ENCODE data around the gene PTPRU. TPM values are rescaled to one million over a fixed set of nuclear protein-coding genes. Genes with fewer than 3 reads are reported as not detected.
"Not testable (repeated sequence)": the region's sequence is repeated elsewhere in the genome, so short reads cannot be mapped to it uniquely, and the experiment has no call there.

PTPRU gene
- polyA plus RNA-seq, 3 donors from 2014 or later, result not detected

DNA sequence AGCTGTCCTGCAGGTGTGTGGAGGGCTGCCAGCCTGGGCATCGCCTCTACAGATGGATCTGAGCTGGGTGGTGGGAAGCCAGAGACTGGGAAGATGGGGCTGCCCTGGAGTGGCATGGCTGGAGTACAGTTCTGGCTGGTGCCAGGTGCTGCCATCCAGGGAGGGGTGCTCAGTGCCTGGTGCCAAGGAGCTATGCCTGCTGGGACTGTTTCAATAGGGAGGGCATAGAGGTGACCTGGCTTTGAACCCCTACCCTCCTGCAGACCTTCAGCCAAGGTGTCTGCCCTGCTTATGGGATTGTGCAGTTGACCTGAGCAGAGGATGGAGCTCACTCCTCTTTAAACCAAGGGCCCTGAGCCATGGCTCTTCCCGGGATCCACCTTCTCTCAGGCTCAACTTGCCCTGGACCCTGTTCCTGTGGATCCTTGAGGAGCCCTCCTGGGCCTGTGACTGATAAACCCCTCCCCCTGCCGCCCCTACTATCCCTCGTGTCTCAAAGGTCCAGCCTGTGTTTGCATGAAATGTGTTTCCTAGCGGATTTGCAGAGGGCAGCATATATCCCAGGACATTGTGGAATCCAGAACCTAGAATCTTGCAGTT lies 48.7 kb downstream of the PTPRU start:
- no peaks in the 10 kb centered on the region for H3K36me3 Mint-ChIP-seq
- no peak overlapping the region for H3K4me3 Mint-ChIP-seq
- no peak for DNase-seq
- peaks cover 0 to 3% (median 0%) of the 10 kb centered on the region in 3 donors for H3K27me3 Mint-ChIP-seq (ENCODE audit: low read depth in 3 of 3)
- no peaks in the 10 kb centered on the region for H3K9me3 Mint-ChIP-seq
- H3K27ac Mint-ChIP-seq, result no peak overlapping the region
- H3K4me1 Mint-ChIP-seq, result peaks cover 4 to 7% of the 10 kb centered on the region in 2 donors

DNA sequence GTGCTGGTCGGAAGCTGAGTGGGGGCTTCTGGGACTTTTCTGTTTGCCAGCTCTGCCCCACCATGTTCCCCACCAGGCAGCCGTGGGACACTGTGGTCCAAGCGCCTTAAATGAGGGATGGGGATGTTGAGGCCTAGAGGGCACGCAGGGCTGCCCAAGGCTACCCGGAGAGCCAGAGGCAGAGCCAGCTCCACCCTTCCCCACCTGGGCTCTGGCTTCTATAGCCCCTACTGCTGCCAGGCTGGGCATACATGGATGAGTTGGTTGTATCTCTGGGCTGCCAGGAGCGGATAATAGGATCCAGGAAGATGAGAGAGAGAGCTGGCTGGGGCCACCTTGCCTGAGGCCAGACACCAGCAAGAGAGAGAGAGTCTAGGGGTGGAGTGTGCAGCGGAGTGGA lies 49.4 kb downstream of the PTPRU start:
- H3K9me3 Mint-ChIP-seq, result no peaks in the 10 kb centered on the region
- no peaks in the 10 kb centered on the region for H3K27me3 Mint-ChIP-seq (ENCODE audit: low read depth in 3 of 3)
- H3K27ac Mint-ChIP-seq, result no peak overlapping the region
- peaks cover 4 to 7% of the 10 kb centered on the region in 2 donors for H3K4me1 Mint-ChIP-seq
- no peak for DNase-seq
- H3K36me3 Mint-ChIP-seq, result no peaks in the 10 kb centered on the region
- no peak overlapping the region for H3K4me3 Mint-ChIP-seq

DNA sequence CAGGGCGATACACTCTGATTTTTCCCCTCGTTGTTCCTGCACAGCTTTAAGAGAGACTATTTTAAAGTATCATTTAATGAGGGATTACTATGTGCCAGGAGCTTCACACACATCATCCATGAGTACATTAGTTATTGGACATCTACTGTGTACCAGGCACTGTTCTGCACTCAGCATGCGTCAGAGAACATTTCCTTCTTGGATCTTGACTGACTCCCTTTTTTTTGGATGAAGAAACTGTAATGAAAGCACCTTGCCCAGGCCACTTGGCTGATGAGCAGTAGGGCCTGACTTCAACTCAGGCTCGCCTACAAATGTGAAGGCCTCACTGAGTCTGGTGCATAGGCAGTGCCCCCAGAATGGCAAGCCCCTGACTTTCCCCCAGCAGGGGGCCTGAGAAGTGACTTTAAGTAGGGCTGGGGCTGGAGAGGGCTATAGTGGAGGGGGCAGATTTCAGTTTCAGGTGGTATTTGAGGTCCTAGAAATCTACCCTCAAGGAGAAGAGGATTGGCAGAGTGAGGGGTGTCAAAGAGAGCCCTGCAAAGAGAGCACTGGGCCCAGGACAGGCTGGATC lies 50.0 kb downstream of the PTPRU start:
- no peaks in the 10 kb centered on the region for H3K9me3 Mint-ChIP-seq
- no peak overlapping the region for H3K4me3 Mint-ChIP-seq
- peaks cover 4 to 7% of the 10 kb centered on the region in 2 donors for H3K4me1 Mint-ChIP-seq
- H3K27me3 Mint-ChIP-seq (ENCODE audit: low read depth in 3 of 3), result no peaks in the 10 kb centered on the region
- H3K27ac Mint-ChIP-seq, result no peak overlapping the region
- no peak for DNase-seq
- H3K36me3 Mint-ChIP-seq, result no peaks in the 10 kb centered on the region

- H3K4me3 Mint-ChIP-seq, result no peak overlapping the region
- no peak for DNase-seq
- H3K9me3 Mint-ChIP-seq, result no peaks in the 10 kb centered on the region
- no peaks in the 10 kb centered on the region for H3K4me1 Mint-ChIP-seq
- H3K36me3 Mint-ChIP-seq, result no peaks in the 10 kb centered on the region
- H3K27me3 Mint-ChIP-seq (ENCODE audit: low read depth in 3 of 3), result peaks cover 0 to 2% (median 1%) of the 10 kb centered on the region in 3 donors
- H3K27ac Mint-ChIP-seq, result no peak overlapping the region
These were observed 53.2 kb downstream of the PTPRU start for GRCh38 chr1:29289493-29289892.

GRCh38 chr1:29290414-29290985 lies 54.2 kb downstream of the PTPRU start:
- no peaks in the 10 kb centered on the region for H3K9me3 Mint-ChIP-seq
- no peak overlapping the region for H3K27ac Mint-ChIP-seq
- no peaks in the 10 kb centered on the region for H3K36me3 Mint-ChIP-seq
- no peaks in the 10 kb centered on the region for H3K4me1 Mint-ChIP-seq
- DNase-seq, result no peak
- H3K4me3 Mint-ChIP-seq, result no peak overlapping the region
- peaks cover 0 to 2% (median 1%) of the 10 kb centered on the region in 3 donors for H3K27me3 Mint-ChIP-seq (ENCODE audit: low read depth in 3 of 3)

- no peaks in the 10 kb centered on the region for H3K4me1 Mint-ChIP-seq
- no peaks in the 10 kb centered on the region for H3K36me3 Mint-ChIP-seq
- no peak for DNase-seq
- H3K9me3 Mint-ChIP-seq, result no peaks in the 10 kb centered on the region
- H3K27me3 Mint-ChIP-seq (ENCODE audit: low read depth in 3 of 3), result peaks cover 0 to 2% (median 1%) of the 10 kb centered on the region in 3 donors
- no peak overlapping the region for H3K4me3 Mint-ChIP-seq
- no peak overlapping the region for H3K27ac Mint-ChIP-seq
These were observed 55.4 kb downstream of the PTPRU start for GRCh38 chr1:29291756-29292155.

- Mint-ChIP-seq H3K9me3 (no peaks in the 10 kb centered on the region), H3K4me3 (no peak overlapping the region), H3K27ac (no peak overlapping the region), H3K27me3 (ENCODE audit: low read depth in 3 of 3) (peaks cover 0 to 2% (median 1%) of the 10 kb centered on the region in 3 donors), H3K36me3 (no peaks in the 10 kb centered on the region), H3K4me1 (no peaks in the 10 kb centered on the region)
- DNase-seq, result no peak
These were observed 56.0 kb downstream of the PTPRU start for GRCh38 chr1:29292344-29292743.

- Mint-ChIP-seq H3K9me3 (no peaks in the 10 kb centered on the region), H3K27me3 (ENCODE audit: low read depth in 3 of 3) (peaks cover 0 to 8% (median 0%) of the 10 kb centered on the region in 3 donors), H3K36me3 (no peaks in the 10 kb centered on the region), H3K27ac (no peak overlapping the region), H3K4me1 (no peaks in the 10 kb centered on the region), H3K4me3 (no peak overlapping the region)
- no peak for DNase-seq
These were observed 61.1 kb downstream of the PTPRU start for GRCh38 chr1:29297450-29297849.

GRCh38 chr1:29298246-29298645 lies 61.9 kb downstream of the PTPRU start:
- Mint-ChIP-seq H3K9me3 (no peaks in the 10 kb centered on the region), H3K36me3 (no peaks in the 10 kb centered on the region), H3K27ac (no peak overlapping the region), H3K4me1 (no peaks in the 10 kb centered on the region), H3K4me3 (no peak overlapping the region), H3K27me3 (ENCODE audit: low read depth in 3 of 3) (peaks cover 0 to 8% (median 0%) of the 10 kb centered on the region in 3 donors)
- DNase-seq, result no peak

- H3K27me3 Mint-ChIP-seq (ENCODE audit: low read depth in 3 of 3), result peaks cover 0 to 8% (median 0%) of the 10 kb centered on the region in 3 donors
- H3K9me3 Mint-ChIP-seq, result peaks cover 0 to 2% (median 0%) of the 10 kb centered on the region in 6 donors
- no peaks in the 10 kb centered on the region for H3K4me1 Mint-ChIP-seq
- no peak for DNase-seq
- H3K36me3 Mint-ChIP-seq, result no peaks in the 10 kb centered on the region
- H3K4me3 Mint-ChIP-seq, result no peak overlapping the region
- H3K27ac Mint-ChIP-seq, result no peak overlapping the region
These were observed 63.1 kb downstream of the PTPRU start for GRCh38 chr1:29299446-29299845.

DNA sequence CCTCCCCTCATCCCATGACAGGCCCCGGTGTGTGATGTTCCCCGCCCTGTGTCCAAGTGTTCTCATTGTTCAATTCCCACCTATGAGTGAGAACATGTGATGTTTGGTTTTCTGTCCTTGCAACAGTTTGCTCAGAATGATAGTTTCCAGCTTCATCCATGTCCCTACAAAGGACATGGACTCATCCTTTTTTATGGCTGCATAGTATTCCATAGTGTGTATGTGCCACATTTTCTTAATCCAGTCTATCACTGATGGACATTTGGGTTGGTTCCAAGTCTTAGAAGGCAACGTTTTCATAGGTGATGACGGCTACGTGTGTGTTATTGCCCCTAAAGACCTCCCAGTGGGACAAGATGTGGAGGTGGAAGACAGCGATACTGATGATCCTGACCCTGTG lies 65.4 kb downstream of the PTPRU start:
- not testable (repeated sequence) for H3K4me3 Mint-ChIP-seq; H3K9me3 Mint-ChIP-seq; H3K36me3 Mint-ChIP-seq; DNase-seq; H3K4me1 Mint-ChIP-seq; H3K27ac Mint-ChIP-seq; H3K27me3 Mint-ChIP-seq (ENCODE audit: low read depth in 3 of 3)

DNA sequence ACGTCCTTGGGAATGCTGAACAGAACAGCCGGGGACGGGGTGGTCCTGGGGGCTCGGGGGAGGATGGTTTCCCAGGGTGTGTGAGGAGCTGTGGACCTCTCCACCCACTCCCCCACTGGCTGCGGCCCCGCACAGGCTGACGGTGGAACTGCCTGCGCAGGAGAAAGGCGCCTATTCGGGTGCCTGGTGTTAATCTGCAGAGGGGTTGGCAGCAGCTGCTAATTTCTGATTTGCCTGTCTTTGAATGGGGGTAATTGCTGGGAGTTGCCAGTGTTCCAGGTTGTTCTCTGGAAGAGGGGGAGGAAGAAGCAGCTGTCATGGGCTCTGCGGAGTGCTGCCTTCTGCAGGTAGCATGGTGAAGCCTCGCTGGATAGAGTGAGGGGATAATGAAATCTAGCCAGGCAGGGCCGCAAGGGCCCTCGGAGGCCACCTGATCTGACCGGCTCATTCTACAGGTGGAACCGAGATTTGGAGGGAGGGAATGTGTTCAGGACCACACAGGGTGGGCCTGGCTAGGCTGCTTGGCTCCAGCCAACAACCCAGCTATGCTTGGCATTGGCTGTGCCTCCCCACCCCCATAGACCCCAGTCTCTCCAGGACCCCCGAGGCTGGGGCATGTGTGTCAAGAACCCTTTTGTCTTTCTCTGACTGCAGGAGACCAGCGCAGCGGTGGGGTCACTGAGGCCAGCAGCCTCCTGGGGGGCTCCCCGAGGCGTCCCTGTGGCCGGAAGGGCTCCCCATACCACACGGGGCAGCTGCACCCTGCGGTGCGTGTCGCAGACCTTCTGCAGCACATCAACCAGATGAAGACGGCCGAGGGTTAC lies 67.1 kb downstream of the PTPRU start:
- peaks cover 0 to 2% (median 0%) of the 10 kb centered on the region in 6 donors for H3K9me3 Mint-ChIP-seq
- no peaks in the 10 kb centered on the region for H3K4me1 Mint-ChIP-seq
- no peaks in the 10 kb centered on the region for H3K36me3 Mint-ChIP-seq
- DNase-seq, result no peak
- peaks cover 0 to 6% (median 0%) of the 10 kb centered on the region in 3 donors for H3K27me3 Mint-ChIP-seq (ENCODE audit: low read depth in 3 of 3)
- no peak overlapping the region for H3K4me3 Mint-ChIP-seq
- no peak overlapping the region for H3K27ac Mint-ChIP-seq

GRCh38 chr1:29304025-29304684 lies 67.8 kb downstream of the PTPRU start:
- Mint-ChIP-seq H3K4me1 (no peaks in the 10 kb centered on the region), H3K27me3 (ENCODE audit: low read depth in 3 of 3) (peaks cover 0 to 4% (median 0%) of the 10 kb centered on the region in 3 donors), H3K4me3 (no peak overlapping the region), H3K9me3 (peaks cover 0 to 2% (median 0%) of the 10 kb centered on the region in 6 donors), H3K27ac (no peak overlapping the region), H3K36me3 (no peaks in the 10 kb centered on the region)
- no peak for DNase-seq

- Mint-ChIP-seq H3K27ac (no peak overlapping the region), H3K4me1 (no peaks in the 10 kb centered on the region), H3K9me3 (peaks cover 0 to 2% (median 0%) of the 10 kb centered on the region in 6 donors), H3K36me3 (no peaks in the 10 kb centered on the region), H3K4me3 (no peak overlapping the region), H3K27me3 (ENCODE audit: low read depth in 3 of 3) (peaks cover 0 to 4% (median 0%) of the 10 kb centered on the region in 3 donors)
- no peak for DNase-seq
These were observed 69.6 kb downstream of the PTPRU start for GRCh38 chr1:29305943-29306342.
